HepG2 (cell line): ENCODE data around the gene CLCN1. TPM values are rescaled to one million over a fixed set of nuclear protein-coding genes. Genes with fewer than 3 reads are reported as not detected.

Experiments
- ARID5B ChIP-seq: IDR thresholded peaks from 2 replicates; pipeline ENCODE4 v1.4.0; 2020; ENCODE audit warnings: mild to moderate bottlenecking, missing genetic modification reagents
- CEBPZ ChIP-seq: IDR thresholded peaks from 2 replicates; pipeline ENCODE4 v1.6.1; 2012; ENCODE audit warnings: low read length, improper control_type of control experiment
- CHCHD3 ChIP-seq: sonication (generic); formaldehyde crosslinking; IDR thresholded peaks from 2 replicates; pipeline ENCODE4 v1.8.0; 2022; ENCODE audit warnings: mild to moderate bottlenecking, missing genetic modification reagents, moderate library complexity
- FOXO1 ChIP-seq: sonication (generic); formaldehyde crosslinking; IDR thresholded peaks from 2 replicates; pipeline ENCODE4 v1.4.0; 2020; ENCODE audit warnings: missing genetic modification reagents
- GATAD1 ChIP-seq: IDR thresholded peaks from 2 replicates; pipeline ENCODE4 v1.6.1; 2016; ENCODE audit warnings: missing genetic modification reagents, missing compliant biosample characterization
- IRX3 ChIP-seq: sonication (generic); formaldehyde crosslinking; IDR thresholded peaks from 2 replicates; pipeline ENCODE4 v1.8.1; 2023; ENCODE audit warnings: mild to moderate bottlenecking, low read depth, missing genetic modification reagents, borderline replicate concordance
- JUN ChIP-seq: sonication (generic); formaldehyde crosslinking; IDR thresholded peaks from 2 replicates; pipeline ENCODE4 v1.4.0; 2020; ENCODE audit warnings: mild to moderate bottlenecking, missing genetic modification reagents
- NR1H2 ChIP-seq: sonication (generic); formaldehyde crosslinking; IDR thresholded peaks from 2 replicates; pipeline ENCODE4 v1.8.1; 2022; ENCODE audit warnings: low read depth, missing genetic modification reagents, borderline replicate concordance
- RXRA ChIP-seq: sonication (generic); formaldehyde crosslinking; IDR thresholded peaks from 2 replicates; pipeline ENCODE4 v1.5.1; 2020; ENCODE audit warnings: missing genetic modification reagents
- SIN3A ChIP-seq: IDR thresholded peaks from 2 replicates; pipeline ENCODE4 v1.6.1; 2011; ENCODE audit warnings: low read depth, mild to moderate bottlenecking, control low read depth, low read length, borderline replicate concordance
- THAP11 ChIP-seq: IDR thresholded peaks from 2 replicates; pipeline ENCODE4 v1.6.1; 2016; ENCODE audit warnings: missing biosample characterization, missing genetic modification reagents
- ZNF20 ChIP-seq: sonication (generic); formaldehyde crosslinking; IDR thresholded peaks from 2 replicates; pipeline ENCODE4 v1.4.0; 2020; ENCODE audit warnings: mild to moderate bottlenecking, moderate library complexity, missing genetic modification reagents
- ZNF292 ChIP-seq: sonication (generic); formaldehyde crosslinking; IDR thresholded peaks from 2 replicates; pipeline ENCODE4 v1.8.1; 2022; ENCODE audit warnings: mild to moderate bottlenecking, low read depth, missing genetic modification reagents, borderline replicate concordance
- ZNF597 ChIP-seq: sonication (generic); formaldehyde crosslinking; IDR thresholded peaks from 2 replicates; pipeline ENCODE4 v1.5.0; 2020; ENCODE audit warnings: missing genetic modification reagents
- ZNF639 ChIP-seq: conservative IDR thresholded peaks from 2 replicates; pipeline ENCODE4 v1.6.1; 2018; ENCODE audit warnings: missing genetic modification reagents
- ZNF800 ChIP-seq: sonication (generic); formaldehyde crosslinking; IDR thresholded peaks from 2 replicates; pipeline ENCODE4 v1.4.0; 2020; ENCODE audit warnings: missing genetic modification reagents
- polyA plus RNA-seq, 8 experiments: library from polyadenylated mRNA; depleted of rRNA in 3 of 8; stranded (reverse) in 7 of 8; unstranded in 1 of 8; fragments of >200 nt; fragmentation: Illumina TruSeq in 4 of 8; extraction: Trizol in 4 of 8; gene quantifications; 2 replicates each; pipeline versions ENCODE4 v1.2.1 to v1.2.3, GENCODE V29; 2011 to 2016; ENCODE audit warnings: low read depth in 4 of 8, missing spikeins in 1 of 8, mixed read lengths in 1 of 8; ENCODE audit not compliant: insufficient read depth in 1 of 8
- total RNA-seq, 5 experiments: library from RNA; depleted of rRNA; stranded (reverse); fragments of >200 nt; fragmentation: Illumina TruSeq; extraction: Trizol; gene quantifications; 2 replicates each; pipeline ENCODE4 v1.2.3, GENCODE V29; 2016; ENCODE audit warnings: low read depth in 1 of 5

Gene CLCN1
- total and polyA plus RNA-seq, 2 of the 13 experiments (the other 11 are each of a cell fraction or from before 2014, with no cell fraction given): 0.01 TPM; not detected in 1

- no peak for TF ChIP-seq CEBPZ
- TF ChIP-seq ZNF292 (CRISPR knock-in tag): no peak
- 0 out of 2 replicates have a peak, but pooled peaks have one; percentile 16 for TF ChIP-seq IRX3
- TF ChIP-seq ZNF800 (CRISPR knock-in tag): no peak
- TF ChIP-seq SIN3A: no peak
- TF ChIP-seq ZNF597 (CRISPR knock-in tag): no peak
- peak; percentile 46 for TF ChIP-seq THAP11 (CRISPR knock-in tag)
- no peak for TF ChIP-seq ZNF20 (CRISPR knock-in tag)
- peak; percentile 13; the same call in 1 of the 2 replicates for TF ChIP-seq FOXO1 (CRISPR knock-in tag)
- peak; percentile 5; the same call in 1 of the 2 replicates for TF ChIP-seq JUN (CRISPR knock-in tag)
- TF ChIP-seq NR1H2 (CRISPR knock-in tag): no peak
- peak; percentile 30; the same call in 1 of the 2 replicates for TF ChIP-seq ARID5B
- TF ChIP-seq ZNF639: no peak
- peak; percentile 12; the same call in 1 of the 2 replicates for TF ChIP-seq GATAD1 (CRISPR knock-in tag)
- TF ChIP-seq RXRA (CRISPR knock-in tag): peak; percentile 23
- TF ChIP-seq CHCHD3 (CRISPR knock-in tag): no peak
These were observed 64.9 kb downstream of the CLCN1 start, which contains the start of gene ZYX (continued) for GRCh38 chr7:143380646-143381426.
